GM19025 (cell line): ENCODE measurements around the gene LRIG1.
A peak's percentile ranks its signal among the peaks of the same experiment; 100 is the strongest.

Source experiments
- ATAC-seq: cut with Tn5 transposase; IDR thresholded peaks from one replicate; pipeline ENCODE4 v1.9.1; 2021; ENCODE audit warnings: mild to moderate bottlenecking, low read depth, moderate library complexity; ENCODE audit not compliant: unreplicated experiment

LRIG1 gene

DNA sequence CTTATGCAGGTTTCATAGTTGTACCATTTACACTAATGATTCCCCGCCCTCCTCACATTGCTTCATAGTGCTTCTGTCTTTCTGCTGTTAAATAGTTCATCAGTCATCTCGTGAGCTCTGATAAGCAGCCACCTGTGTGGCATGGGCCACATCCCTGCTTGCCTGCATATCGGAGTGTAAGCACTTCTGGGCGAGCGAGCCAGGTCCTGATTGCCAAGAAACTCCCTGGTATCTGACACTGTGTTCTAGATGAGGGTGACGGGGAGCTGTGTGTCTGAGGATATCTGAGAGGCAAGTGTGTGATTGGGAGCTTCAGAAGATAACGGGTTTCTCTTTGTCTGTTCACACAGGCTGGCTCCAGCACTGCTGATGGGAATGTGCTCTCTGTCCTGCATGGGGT lies 130.6 kb downstream of the LRIG1 start:
- no peak for ATAC-seq

GRCh38 chr3:66367979-66368378 lies 132.8 kb downstream of the LRIG1 start:
- ATAC-seq = no peak

DNA sequence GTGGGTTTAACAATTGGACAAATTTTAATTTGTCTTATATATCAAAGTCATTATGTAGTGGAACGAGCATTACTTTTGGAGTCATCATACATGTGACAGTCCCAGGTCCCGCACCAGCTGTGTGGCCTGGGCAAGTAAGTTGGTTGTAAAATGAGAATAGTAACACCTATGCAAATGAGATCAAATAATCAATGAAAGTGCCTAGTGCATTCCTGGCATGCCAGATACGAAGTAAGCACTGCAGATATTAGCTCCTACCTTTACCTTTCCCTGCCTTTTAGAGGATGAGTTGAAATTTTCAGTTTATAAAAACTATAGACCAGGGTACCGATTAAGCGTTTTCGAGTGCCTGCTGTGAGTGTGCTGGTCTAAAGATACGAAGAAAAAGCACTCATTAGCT lies 134.1 kb downstream of the LRIG1 start:
- ATAC-seq = no peak

GRCh38 chr3:66365080-66365479 lies 135.7 kb downstream of the LRIG1 start:
- ATAC-seq = no peak

- no peak for ATAC-seq
Measured at GRCh38 chr3:66363148-66363547, 137.7 kb downstream of the LRIG1 start.

DNA sequence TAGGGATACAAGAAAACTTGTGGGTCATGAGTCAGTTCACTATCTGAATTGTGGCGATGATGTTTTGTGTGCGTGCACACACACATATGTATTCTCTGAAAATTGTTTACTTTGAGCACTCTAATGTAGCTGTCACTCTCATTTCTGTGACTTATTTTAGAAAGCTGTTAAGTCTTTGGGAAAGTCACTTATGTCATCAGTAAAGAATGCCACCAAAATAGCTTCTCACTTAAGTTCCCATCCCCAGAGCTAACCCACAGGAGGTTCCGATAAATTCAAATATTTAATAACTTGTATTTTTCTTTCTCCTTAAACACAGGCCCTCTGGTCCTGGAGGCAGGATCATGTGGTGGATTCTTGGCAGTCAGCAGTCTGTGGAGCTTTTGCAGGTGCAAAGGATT lies 138.3 kb downstream of the LRIG1 start:
- no peak for ATAC-seq

GRCh38 chr3:66361356-66361755 lies 139.5 kb downstream of the LRIG1 start:
- ATAC-seq = no peak

DNA sequence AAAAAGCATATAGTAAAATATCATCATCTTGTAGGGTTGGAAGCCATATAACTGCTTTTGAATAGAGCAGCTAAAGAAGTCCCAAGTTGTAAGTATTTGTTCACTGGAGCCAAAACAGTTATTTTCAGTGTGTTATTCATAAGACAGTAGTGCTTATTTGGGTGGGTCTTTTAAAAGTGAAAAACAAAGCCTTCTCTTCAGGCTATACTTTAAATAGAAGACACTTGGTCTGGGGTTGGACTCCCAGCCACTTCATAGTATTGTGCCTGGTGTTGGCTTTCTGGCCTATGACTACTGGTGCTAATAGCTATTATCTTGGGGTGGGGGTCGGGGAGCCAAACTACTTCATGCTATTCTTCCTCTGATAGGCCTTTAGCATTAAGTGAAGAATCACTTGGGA lies 144.8 kb downstream of the LRIG1 start:
- ATAC-seq = no peak

GRCh38 chr3:66355394-66355793 lies 145.4 kb downstream of the LRIG1 start:
- ATAC-seq = peak; percentile 66

DNA sequence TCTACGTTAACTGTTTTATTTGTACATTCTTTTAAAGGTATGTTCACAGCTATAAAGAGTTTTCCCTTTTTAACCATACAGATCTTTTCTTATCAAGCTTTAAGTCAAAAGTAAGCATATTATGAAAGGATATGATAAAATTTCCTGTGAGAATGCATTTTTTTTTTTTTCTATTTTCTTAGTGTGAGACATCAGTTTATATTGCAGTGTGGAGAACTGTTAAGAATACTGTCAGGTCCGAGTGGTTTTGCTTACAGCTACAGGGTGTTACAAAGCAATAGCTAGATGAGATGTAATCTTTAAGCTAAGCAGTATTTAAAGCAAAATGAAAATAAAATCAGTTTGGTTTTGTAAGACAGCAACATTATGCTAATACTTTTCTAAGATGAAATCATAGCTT lies 146.8 kb downstream of the LRIG1 start:
- ATAC-seq = no peak

DNA sequence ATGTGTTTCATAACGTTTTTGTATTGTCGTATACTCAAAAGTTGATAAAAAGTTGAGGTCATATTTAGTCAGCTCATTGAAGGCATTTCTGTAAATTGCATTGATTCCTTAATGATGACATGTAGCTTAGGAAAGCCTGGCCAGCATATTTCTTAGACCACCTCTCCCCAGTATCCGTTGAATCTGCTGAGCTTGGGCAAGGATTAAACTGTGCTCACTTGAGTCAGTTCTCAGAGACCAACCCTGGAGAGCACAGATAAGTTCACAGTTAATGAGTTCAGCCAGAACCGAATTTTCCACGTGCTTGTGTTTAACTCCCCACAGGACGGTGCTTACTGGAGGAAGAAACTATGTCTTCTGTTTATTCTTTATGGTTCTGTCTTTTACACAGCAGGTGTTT lies 147.3 kb downstream of the LRIG1 start:
- ATAC-seq = no peak

DNA sequence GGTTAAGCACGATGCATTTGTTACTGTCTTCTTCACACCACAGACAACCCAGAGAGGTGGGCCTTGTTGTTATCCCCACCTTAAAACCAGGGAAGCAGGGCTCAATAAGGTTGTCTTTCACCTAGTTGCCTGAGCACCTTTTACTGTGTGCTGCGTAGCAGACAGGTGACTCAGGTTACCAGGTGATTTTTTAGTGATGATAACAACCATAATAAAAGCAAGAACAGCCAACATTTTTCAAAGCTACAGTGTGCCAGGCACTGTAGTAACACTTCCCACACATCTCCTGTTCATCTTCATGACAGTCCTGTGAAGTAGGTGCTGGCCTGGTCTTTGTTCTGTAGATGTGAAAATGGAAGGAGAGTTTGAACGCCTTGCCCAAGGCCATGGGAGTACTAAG lies 147.8 kb downstream of the LRIG1 start:
- ATAC-seq = no peak

DNA sequence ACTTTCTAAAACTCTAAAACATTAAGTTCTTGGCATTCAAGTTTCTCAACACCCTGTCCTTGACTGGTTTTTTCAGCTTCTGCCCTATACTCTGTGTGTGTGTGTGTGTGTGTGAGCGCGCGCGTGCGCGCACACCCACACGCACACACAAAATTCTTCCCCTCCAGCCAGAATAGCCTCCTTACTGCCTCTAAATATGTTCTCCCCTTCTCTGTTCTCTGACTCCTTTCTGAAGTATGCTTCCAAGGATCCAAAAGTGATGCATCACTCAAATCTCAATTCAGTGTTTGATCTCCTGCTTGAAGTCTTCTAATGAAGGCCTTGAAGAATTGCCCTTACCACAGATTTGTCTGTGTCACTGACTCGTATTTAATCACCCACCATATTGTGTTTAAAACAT lies 150.2 kb downstream of the LRIG1 start:
- ATAC-seq = no peak

DNA sequence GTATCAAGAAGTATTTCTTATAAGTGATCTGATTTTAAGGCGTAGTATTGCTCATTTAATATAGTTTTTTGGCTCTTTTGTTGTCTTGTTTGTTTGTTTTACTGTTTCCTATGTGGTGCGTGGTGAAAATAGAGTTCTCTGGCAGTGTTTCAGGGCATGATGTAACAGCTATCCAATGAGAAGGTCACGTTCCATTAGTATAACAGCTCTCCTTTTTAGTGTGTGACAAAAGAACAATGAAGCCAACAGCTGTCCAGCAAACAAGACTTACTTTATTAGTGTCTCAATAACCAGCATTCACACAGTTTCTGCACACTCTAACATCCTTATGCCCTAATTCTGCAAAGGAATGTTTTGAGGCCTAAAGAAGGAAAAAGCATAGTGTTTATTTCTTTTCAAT lies 152.1 kb downstream of the LRIG1 start:
- no peak for ATAC-seq

- no peak for ATAC-seq
Measured at GRCh38 chr3:66344848-66345578, 155.8 kb downstream of the LRIG1 start.

DNA sequence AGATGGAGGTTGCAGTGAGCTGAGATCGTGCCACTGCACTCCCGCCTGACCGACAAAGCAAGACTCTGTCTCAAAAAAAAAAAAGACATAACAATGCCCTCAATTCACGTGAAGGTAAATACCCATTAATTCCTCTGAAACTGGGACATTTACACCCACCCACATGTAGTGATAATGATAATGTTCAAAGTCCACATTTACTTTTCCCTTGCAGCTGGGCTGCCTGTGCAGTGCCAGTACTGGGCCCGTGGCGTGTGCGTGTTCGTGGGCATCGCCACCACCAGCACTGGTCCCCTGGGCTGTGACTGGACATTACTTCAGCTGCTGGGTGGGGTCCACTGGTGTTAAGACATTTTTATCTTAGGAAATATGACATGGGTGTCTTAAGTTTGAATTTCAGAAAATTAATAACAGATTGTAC lies 156.4 kb downstream of the LRIG1 start:
- no peak for ATAC-seq

DNA sequence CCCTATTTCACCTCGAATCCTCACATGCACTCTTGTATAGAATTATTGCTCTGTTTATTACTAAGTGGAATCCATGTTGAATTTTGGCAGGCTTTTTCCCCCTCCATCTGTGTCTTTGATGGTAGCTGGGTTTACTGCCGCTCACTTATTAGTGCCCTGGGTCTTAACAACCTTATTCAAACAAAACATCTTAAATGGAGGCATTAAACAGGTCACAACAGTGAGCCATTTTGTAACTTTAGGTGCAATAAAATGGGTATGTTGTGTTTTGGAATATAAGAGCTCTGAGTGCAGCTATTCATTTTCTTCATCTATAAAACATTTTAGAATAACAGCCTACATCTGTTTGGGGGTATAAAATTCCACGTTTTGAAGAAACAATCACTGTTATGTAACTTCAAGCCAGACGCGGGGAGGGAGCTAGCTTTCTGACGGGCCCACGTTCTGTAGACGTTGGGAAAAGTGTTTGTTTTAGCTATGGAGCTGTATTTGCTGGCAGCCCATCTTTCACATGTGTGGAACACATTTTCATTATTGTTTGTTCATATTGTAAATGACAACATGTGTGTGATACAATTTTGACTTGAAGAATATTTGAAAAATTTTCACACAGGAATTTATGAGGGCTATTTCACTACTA lies 158.0 kb downstream of the LRIG1 start:
- ATAC-seq = no peak

GRCh38 chr3:66338927-66339326 lies 161.9 kb downstream of the LRIG1 start:
- no peak for ATAC-seq

- ATAC-seq = no peak
Measured at GRCh38 chr3:66336333-66336766, 164.5 kb downstream of the LRIG1 start.

DNA sequence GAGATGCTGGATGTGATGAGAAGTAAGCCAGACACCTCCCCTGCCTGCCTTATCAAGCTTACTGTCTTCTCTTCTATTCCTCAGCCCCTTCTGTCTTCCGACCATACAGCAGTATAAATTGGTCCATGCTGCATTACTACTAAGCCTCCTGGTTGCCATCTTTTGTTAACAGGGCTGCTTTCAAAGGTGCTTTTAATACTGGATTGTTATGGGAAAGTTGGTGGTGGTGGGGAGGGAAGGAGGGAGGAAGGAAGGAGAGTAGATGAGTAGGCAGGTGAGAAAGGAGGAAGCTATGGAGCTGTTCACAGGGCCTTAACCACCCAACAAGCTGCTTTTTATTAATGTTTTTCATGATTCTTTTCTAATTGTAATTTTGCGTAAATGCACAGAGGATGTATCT lies 165.2 kb downstream of the LRIG1 start:
- no peak for ATAC-seq
